Mesodermal cell (in vitro differentiated cells): ENCODE measurements around the gene CD200R1.
A peak's percentile ranks its signal among the peaks of the same experiment; 100 is the strongest.

Experiments
- H3K27ac ChIP-seq: 2 replicates; pipeline ENCODE4 v1.7.0; 2013; ENCODE audit warnings: mild to moderate bottlenecking, low read depth, low read length, moderate library complexity; ENCODE audit not compliant: severe bottlenecking
- H3K36me3 ChIP-seq: 2 replicates; pipeline ENCODE4 v1.7.1; 2013; ENCODE audit warnings: mild to moderate bottlenecking, low read length, moderate library complexity; ENCODE audit not compliant: control insufficient read depth, insufficient read depth
- H3K4me1 ChIP-seq: one replicate; pipeline ENCODE4 v1.7.1; 2013; ENCODE audit warnings: mild to moderate bottlenecking, low read length; ENCODE audit not compliant: insufficient read depth, control insufficient read depth, poor library complexity, severe bottlenecking
- H3K4me3 ChIP-seq: 2 replicates; pipeline ENCODE4 v1.7.0; 2013; ENCODE audit warnings: low read length, control low read depth, mild to moderate bottlenecking; ENCODE audit not compliant: insufficient read depth, poor library complexity, severe bottlenecking; ENCODE audit errors: extremely low read depth
- H3K9me3 ChIP-seq: 2 replicates; pipeline ENCODE4 v1.7.1; 2013; ENCODE audit warnings: mild to moderate bottlenecking, low read length, moderate library complexity; ENCODE audit not compliant: control insufficient read depth
- WGBS, 2 experiments: methylation state at CpG; one replicate each; pipeline ENCODE4 v1.1.5; 2013; ENCODE audit warnings: missing lambda C conversion rate in 2 of 2; ENCODE audit not compliant: insufficient coverage in 2 of 2; 5-methylcytosine and 5-hydroxymethylcytosine counted together

Gene CD200R1

DNA sequence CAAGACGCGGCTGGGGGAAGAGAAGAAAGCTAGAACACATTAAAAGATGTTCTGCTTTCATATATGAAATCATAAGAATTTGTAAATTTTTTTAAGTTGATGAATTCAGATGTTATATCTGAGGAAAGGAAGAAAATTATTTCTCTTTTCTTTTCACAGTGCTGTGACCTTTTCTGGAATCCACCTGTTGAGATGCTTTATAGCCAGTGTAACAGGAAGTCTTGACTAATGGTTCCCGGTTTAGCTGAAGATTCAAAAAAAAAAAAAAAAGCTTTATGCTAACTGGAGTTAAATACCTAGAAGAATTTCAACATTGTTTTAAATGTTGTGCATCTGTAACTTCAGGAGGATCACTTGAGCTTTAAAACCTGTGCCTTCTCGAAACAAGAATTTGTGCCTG lies 25.8 kb upstream of the CD200R1 start:
- H3K4me3 ChIP-seq: no peak overlapping the region
- WGBS, 2 experiments: no CpG with 5 or more reads among the region's 4 CpGs

DNA sequence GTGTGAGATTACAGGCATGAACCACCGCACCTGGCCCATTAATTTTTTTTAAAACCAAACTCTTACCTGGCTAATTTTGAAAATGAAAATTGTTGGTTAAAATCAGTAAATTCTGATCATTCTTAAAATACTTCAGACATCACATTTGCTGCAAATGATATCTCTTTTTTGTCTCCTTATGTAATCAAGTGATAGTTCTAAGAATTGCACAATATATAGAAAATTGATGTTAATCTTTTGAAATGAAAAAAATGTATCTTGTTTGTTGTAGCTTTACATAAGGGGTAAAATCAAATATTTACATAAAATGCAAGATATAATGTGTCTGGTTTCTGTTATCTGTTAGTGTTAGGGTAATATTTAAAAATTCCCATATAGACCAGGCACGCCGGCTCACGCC lies 20.9 kb upstream of the CD200R1 start:
- Histone ChIP-seq H3K27ac (no peak overlapping the region), H3K4me1 (peaks cover 3% of the 10 kb centered on the region), H3K36me3 (peaks cover 28% of the 10 kb centered on the region), H3K9me3 (no peaks in the 10 kb centered on the region), H3K4me3 (no peak overlapping the region)
- WGBS, 2 experiments: 100% methylated on average over 1 to 3 of the region's 4 CpGs

More for the DNA sequence above, 25.8 kb upstream of the CD200R1 start:
- H3K27ac ChIP-seq: no peak overlapping the region
- no peaks in the 10 kb centered on the region for H3K9me3 ChIP-seq
- no peaks in the 10 kb centered on the region for H3K4me1 ChIP-seq
- peaks cover 70% of the 10 kb centered on the region for H3K36me3 ChIP-seq

DNA sequence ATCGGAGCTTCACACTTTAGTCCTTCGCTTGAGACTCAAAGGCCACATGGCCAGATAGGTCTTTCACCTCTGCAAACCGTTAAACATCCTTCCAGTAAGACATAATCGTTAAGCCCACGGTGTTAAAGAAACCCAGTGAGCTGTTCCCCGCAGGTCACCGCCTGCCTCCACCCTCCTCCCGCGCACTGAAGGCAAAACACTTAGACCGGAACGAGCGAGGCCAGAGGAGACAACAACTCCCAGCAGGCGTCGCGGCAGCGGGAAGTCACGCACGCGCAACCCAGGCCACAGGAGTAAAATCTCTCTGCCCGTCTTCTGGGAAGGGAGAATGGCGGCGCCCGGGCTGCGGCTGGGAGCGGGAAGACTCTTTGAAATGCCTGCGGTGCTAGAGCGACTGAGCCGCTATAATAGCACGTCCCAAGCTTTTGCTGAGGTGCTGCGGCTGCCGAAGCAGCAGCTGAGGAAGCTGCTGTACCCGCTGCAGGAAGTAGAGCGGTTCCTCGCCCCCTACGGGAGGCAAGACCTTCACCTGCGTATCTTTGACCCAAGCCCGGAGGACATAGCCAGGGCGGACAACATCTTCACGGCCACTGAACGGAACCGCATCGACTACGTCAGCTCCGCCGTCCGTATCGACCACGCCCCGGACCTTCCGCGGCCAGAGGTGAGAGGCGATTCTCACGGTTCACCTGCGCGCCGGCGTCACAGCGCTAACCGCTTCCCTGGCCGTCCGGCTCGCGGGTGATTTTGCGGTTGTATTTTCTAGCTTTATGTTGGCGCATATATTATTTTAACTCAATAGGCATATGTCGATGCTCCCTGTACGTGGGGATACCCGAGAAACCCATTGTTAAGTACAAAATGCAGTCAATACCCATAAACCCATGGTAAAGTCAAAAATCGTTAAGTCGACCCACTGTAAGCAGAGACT lies 16.0 kb upstream of the CD200R1 start, which contains the start of gene GTPBP8:
GTPBP8 (plus strand) TSS at position 313 of the 931 bp plus-strand sequence; CDS start at position 329, 16 bp downstream.
- peak within 1 kb of the TSS; percentile 96 for H3K4me3 ChIP-seq
- 2% methylated on average over 52 to 58 of the region's 70 CpGs for WGBS, 2 experiments
- H3K36me3 ChIP-seq: peaks cover 4% of the 10 kb centered on the region
- H3K27ac ChIP-seq: peak within 1 kb of the TSS; percentile 96
- peaks cover 3% of the 10 kb centered on the region for H3K4me1 ChIP-seq
- H3K9me3 ChIP-seq: no peaks in the 10 kb centered on the region

DNA sequence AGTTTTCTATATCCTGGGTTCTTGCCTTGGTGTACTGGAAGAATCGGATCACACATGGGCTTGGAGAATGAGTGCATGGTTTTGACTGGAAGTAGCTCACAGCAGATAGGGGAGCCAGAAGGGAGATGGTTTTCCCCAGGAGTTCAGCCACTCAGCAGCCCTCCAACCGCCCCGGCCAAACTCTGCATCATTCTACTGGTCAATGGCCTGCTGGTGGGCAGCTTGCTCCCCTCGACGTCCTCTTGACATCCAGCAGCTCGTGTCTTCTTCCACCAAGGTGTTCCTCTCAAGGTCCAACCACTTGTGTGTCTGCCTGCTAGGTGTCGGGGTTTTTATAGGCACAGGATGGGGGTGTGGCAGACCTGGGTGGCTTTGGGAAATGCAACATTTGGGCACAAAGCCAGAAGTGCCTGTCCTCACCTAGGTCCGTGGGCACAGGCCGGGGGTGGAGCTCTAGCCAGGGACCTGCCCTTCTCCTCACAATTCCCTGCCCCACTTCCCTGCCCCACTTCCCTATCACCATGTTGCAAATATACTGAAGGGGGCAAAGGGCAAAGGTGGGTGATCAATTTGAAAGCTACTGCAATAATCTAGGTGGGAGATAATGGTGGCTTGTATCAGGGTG lies 12.9 kb upstream of the CD200R1 start:
- no peaks in the 10 kb centered on the region for H3K36me3 ChIP-seq
- H3K27ac ChIP-seq: no peak overlapping the region
- WGBS, 2 experiments: 95 to 96% methylated on average over 6 to 7 of the region's 9 CpGs
- no peaks in the 10 kb centered on the region for H3K9me3 ChIP-seq
- no peak overlapping the region for H3K4me3 ChIP-seq
- peaks cover 3% of the 10 kb centered on the region for H3K4me1 ChIP-seq

DNA sequence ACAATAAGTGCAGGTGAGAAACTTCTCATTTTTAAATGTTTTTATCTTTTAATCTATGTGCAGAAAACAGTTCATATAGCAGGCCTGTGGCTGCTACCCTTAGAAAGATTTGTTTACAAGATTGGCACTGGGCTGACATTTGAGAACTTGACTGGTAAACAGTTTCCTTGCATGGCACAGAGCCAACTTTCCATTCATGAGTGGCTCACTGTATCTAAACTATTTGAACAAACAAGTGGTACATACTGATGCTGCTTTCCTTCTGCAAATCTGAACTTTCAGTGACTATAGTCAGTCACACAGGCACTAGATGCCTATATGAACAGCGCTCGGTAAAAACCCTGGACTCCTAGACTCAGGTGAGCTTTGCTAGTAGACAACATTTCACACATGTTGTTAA lies 9.6 kb upstream of the CD200R1 start:
- Histone ChIP-seq H3K27ac (no peak overlapping the region), H3K36me3 (no peaks in the 10 kb centered on the region), H3K9me3 (no peaks in the 10 kb centered on the region), H3K4me1 (no peaks in the 10 kb centered on the region), H3K4me3 (no peak overlapping the region)
- WGBS, 2 experiments: 88 to 97% methylated on average over 2 of the region's 2 CpGs

GRCh38 chr3:112982710-112983109 lies 7.8 kb upstream of the CD200R1 start:
- H3K4me3 ChIP-seq: no peak overlapping the region
- no peaks in the 10 kb centered on the region for H3K4me1 ChIP-seq
- no peak overlapping the region for H3K27ac ChIP-seq
- no CpG with 5 or more reads among the region's 1 CpG for WGBS, 2 experiments
- H3K9me3 ChIP-seq: no peaks in the 10 kb centered on the region
- no peaks in the 10 kb centered on the region for H3K36me3 ChIP-seq

DNA sequence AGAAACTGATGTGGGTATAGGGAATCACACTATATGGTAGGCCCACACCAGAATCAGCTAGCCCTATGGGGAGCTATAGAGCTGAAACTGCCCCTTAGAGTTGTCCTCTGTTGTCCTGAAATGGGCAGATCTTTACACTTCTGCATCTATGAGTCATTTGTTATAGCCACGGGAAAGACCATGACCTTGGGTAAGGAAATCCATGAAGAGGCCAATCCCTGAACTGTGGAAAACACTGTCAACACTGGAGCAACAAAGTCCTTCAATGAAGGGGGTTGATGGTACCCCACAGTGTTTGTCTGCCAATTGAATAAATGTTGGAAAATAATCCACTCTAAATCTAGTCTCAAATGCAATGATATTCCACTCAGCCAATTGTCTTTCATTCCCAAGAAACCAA lies 5.2 kb upstream of the CD200R1 start:
- 33 to 63% methylated on average over 1 of the region's 1 CpG for WGBS, 2 experiments
- H3K9me3 ChIP-seq: no peaks in the 10 kb centered on the region

DNA sequence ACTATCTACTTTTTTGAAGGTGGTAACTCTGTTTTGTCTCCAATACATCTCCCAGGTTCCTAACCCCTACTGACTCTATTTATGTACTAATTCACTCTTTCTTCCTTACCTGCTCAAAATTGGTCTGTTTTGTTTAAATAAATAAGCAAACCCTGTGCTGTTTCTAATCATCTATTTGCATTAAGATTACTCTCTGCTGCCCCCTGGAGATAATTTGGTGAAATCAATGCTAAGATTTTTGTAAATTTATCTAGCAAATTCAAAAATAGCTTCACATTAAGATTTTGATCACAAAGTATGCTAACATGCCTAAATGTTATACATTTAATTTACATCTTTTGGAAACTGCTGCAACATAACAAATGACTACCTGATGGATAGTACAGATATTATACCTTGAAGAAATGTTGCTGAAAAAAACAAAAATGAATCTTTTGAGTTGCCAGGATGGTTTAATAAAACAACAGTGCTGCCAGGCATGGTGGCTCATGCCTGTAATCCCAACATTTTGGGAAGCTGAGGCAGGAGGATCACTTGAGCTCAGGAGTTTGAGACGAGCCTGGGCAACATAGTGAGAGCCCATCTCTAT lies 4.4 kb upstream of the CD200R1 start:
- no peaks in the 10 kb centered on the region for H3K9me3 ChIP-seq
- H3K4me1 ChIP-seq: no peaks in the 10 kb centered on the region
- no peaks in the 10 kb centered on the region for H3K36me3 ChIP-seq
- 75% methylated on average over 1 of the region's 1 CpG; no CpG with 5 or more reads in 1 of the 2 experiments for WGBS, 2 experiments
- no peak overlapping the region for H3K27ac ChIP-seq
- no peak overlapping the region for H3K4me3 ChIP-seq

More for the DNA sequence above, 5.2 kb upstream of the CD200R1 start:
- H3K4me3 ChIP-seq: no peak overlapping the region
- no peak overlapping the region for H3K27ac ChIP-seq
- no peaks in the 10 kb centered on the region for H3K36me3 ChIP-seq
- H3K4me1 ChIP-seq: no peaks in the 10 kb centered on the region

DNA sequence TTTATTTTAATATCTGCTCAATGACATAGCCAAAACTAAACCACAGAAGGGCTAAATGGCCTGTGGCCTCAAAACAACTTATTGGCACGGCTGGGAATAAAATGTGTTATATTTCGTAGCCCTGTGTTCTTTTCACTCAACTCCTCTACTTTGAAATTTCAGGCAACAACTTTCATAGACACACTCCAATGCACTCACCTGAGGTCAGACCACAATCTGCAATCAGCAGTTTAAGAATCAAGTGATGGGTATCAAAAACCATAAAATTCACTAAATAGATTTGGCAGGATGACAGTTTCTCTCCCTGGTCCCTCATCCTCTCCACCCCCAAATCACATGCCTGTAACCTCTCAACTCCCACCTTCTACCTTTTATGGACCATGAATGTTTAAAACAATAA lies 2.0 kb upstream of the CD200R1 start:
- no peak overlapping the region for H3K4me3 ChIP-seq
- WGBS, 2 experiments: no CpG with 5 or more reads among the region's 2 CpGs
- no peaks in the 10 kb centered on the region for H3K9me3 ChIP-seq
- H3K27ac ChIP-seq: no peak overlapping the region
- H3K4me1 ChIP-seq: no peaks in the 10 kb centered on the region
- H3K36me3 ChIP-seq: no peaks in the 10 kb centered on the region

- no peaks in the 10 kb centered on the region for H3K9me3 ChIP-seq
- H3K36me3 ChIP-seq: no peaks in the 10 kb centered on the region
- H3K4me1 ChIP-seq: no peaks in the 10 kb centered on the region
- no peak overlapping the region for H3K27ac ChIP-seq
- H3K4me3 ChIP-seq: no peak overlapping the region
Observed at GRCh38 chr3:112976001-112976400, 1.1 kb upstream of the CD200R1 start.
